ENCODE data around the gene KDM1B.

Gene KDM1B

DNA sequence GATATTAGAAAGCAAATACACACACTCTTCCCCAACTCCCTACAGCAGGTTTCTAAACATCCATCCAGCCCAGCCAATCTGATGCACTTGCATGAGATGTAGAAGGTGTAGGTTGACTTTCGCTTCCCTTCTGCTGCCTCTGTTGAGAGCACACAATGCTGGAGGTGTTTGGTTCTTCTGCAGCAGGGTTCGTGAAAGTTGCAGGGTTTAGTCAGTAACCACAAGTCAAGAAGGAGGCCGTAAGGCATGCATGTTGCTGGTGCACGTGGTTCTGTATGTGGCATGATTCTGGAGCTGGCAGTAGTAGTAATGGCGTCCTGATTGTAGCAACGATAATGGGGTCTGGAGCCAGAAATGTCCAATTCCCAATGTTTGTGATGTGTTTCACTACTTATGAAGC, 56.1 kb downstream of the KDM1B start:
- Histone ChIP-seq H3K27me3 (ENCODE audit: insufficient read depth, poor library complexity, severe bottlenecking) (no peaks in the 10 kb centered on the region), H3K4me1 (ENCODE audit: insufficient read depth, poor library complexity, severe bottlenecking) (peaks cover 5% of the 10 kb centered on the region), H3K4me3 (ENCODE audit: severe bottlenecking) (no peak overlapping the region), H3K27ac (ENCODE audit: poor library complexity, severe bottlenecking) (no peak overlapping the region), H3K9me3 (ENCODE audit: severe bottlenecking) (no peaks in the 10 kb centered on the region), H3K36me3 (ENCODE audit: low read depth) (no peaks in the 10 kb centered on the region; the same call in 1 of the 2 replicates)
- TF ChIP-seq, protein P1, sequence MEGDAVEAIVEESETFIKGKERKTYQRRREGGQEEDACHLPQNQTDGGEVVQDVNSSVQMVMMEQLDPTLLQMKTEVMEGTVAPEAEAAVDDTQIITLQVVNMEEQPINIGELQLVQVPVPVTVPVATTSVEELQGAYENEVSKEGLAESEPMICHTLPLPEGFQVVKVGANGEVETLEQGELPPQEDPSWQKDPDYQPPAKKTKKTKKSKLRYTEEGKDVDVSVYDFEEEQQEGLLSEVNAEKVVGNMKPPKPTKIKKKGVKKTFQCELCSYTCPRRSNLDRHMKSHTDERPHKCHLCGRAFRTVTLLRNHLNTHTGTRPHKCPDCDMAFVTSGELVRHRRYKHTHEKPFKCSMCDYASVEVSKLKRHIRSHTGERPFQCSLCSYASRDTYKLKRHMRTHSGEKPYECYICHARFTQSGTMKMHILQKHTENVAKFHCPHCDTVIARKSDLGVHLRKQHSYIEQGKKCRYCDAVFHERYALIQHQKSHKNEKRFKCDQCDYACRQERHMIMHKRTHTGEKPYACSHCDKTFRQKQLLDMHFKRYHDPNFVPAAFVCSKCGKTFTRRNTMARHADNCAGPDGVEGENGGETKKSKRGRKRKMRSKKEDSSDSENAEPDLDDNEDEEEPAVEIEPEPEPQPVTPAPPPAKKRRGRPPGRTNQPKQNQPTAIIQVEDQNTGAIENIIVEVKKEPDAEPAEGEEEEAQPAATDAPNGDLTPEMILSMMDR (IDR thresholded peaks at IDR 0.05; ENCODE audit: poor library complexity, severe bottlenecking), result no peak
- no peak for DNase-seq (ENCODE audit: low spot score)
- no peak for ATAC-seq (ENCODE audit: low read depth)

DNA sequence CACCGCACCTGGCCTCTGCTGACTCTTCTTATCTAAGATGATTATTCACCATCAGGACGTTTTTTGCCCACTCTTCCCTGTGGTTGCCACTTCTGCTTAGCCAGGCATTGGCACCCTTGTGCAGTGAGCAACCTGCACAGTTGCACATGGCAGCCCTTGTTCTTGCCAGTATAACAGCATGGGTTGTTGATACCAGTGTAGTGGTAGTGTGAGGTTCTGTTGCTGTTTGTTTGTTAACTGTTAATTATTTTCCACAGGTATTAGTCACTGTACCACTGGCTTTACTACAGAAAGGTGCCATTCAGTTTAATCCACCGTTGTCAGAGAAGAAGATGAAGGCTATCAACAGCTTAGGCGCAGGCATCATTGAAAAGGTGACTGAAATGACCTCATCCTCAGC, 57.0 kb downstream of the KDM1B start:
- DNase-seq (ENCODE audit: low spot score) (no peak), ATAC-seq (ENCODE audit: low read depth) (no peak)
- peaks cover 5% of the 10 kb centered on the region for H3K4me1 ChIP-seq (ENCODE audit: insufficient read depth, poor library complexity, severe bottlenecking)
- H3K27me3 ChIP-seq (ENCODE audit: insufficient read depth, poor library complexity, severe bottlenecking), result no peaks in the 10 kb centered on the region
- H3K27ac ChIP-seq (ENCODE audit: poor library complexity, severe bottlenecking), result no peak overlapping the region
- H3K9me3 ChIP-seq (ENCODE audit: severe bottlenecking), result no peaks in the 10 kb centered on the region
- no peak overlapping the region for H3K4me3 ChIP-seq (ENCODE audit: severe bottlenecking)
- TF ChIP-seq, protein P1 (IDR thresholded peaks at IDR 0.05; ENCODE audit: poor library complexity, severe bottlenecking), result no peak
- no peaks in the 10 kb centered on the region; the same call in 1 of the 2 replicates for H3K36me3 ChIP-seq (ENCODE audit: low read depth)

DNA sequence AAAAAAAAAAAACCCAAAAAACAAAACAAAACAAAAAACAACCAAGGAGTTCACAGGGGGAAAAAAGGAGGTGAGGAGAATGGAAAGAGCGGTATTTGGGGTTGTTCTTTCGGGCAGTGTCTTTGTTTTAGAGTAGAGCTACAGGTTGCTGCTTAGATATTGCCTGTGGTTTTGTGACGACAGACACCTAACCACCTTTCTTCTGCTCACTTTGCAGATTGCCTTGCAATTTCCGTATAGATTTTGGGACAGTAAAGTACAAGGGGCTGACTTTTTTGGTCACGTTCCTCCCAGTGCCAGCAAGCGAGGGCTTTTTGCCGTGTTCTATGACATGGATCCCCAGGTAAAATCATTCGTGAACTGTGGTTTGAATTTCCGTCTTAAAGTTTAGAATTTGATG, 58.2 kb downstream of the KDM1B start:
- no peak overlapping the region for H3K4me3 ChIP-seq (ENCODE audit: severe bottlenecking)
- H3K27ac ChIP-seq (ENCODE audit: poor library complexity, severe bottlenecking), result no peak overlapping the region
- TF ChIP-seq, protein P1 (IDR thresholded peaks at IDR 0.05; ENCODE audit: poor library complexity, severe bottlenecking), result no peak

DNA sequence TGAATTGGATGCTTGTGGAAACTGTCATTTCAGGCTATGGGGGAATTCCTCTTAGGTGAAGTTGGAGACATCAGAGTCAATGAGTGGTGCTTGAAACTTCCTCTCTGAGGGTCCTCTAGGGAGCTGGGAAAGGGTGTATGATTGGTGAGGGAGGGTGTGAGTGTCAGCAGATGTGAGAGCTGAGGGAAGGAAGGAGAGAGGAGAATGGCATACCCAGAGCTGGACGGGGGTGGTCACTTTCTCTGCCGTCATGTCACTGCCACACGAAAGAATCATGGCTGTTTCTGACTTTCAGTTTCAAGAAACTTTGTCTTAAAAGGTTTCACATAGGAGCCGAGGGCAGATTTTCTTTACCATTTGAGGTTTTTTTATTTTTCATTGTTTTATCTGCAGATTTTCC, 58.8 kb downstream of the KDM1B start:
- DNase-seq (ENCODE audit: low spot score), result no peak
- Histone ChIP-seq H3K36me3 (ENCODE audit: low read depth) (peaks cover under 1% of the 10 kb centered on the region), H3K27me3 (ENCODE audit: insufficient read depth, poor library complexity, severe bottlenecking) (no peaks in the 10 kb centered on the region), H3K9me3 (ENCODE audit: severe bottlenecking) (no peaks in the 10 kb centered on the region), H3K4me1 (ENCODE audit: insufficient read depth, poor library complexity, severe bottlenecking) (peaks cover 5% of the 10 kb centered on the region), H3K27ac (ENCODE audit: poor library complexity, severe bottlenecking) (no peak overlapping the region), H3K4me3 (ENCODE audit: severe bottlenecking) (no peak overlapping the region)
- TF ChIP-seq, protein P1 (IDR thresholded peaks at IDR 0.05; ENCODE audit: poor library complexity, severe bottlenecking), result no peak
- no peak for ATAC-seq (ENCODE audit: low read depth)

More for the DNA sequence above, 58.2 kb downstream of the KDM1B start:
- DNase-seq (ENCODE audit: low spot score) (no peak), ATAC-seq (ENCODE audit: low read depth) (no peak)
- H3K36me3 ChIP-seq (ENCODE audit: low read depth), result no peaks in the 10 kb centered on the region; the same call in none of the 2 replicates
- peaks cover 5% of the 10 kb centered on the region for H3K4me1 ChIP-seq (ENCODE audit: insufficient read depth, poor library complexity, severe bottlenecking)
- no peaks in the 10 kb centered on the region for H3K9me3 ChIP-seq (ENCODE audit: severe bottlenecking)
- no peaks in the 10 kb centered on the region for H3K27me3 ChIP-seq (ENCODE audit: insufficient read depth, poor library complexity, severe bottlenecking)

DNA sequence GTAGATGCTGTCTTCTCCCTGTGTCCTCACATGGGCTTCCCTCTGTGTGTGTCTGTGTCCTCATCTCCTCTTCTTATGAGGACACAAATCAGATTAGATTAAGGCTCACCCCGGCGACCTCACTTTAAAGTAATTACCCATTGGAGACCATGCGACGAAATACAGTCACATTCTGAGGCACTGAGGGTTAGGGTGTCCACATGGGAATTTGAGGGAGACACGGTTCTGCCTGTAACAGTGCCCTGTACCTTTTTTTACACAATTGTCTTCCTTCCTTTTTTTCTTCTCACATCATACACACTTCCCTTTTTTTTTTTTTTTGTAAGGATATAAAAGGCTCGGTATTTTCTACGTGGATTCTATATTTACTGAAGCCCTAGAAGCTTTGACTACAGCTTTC, 60.2 kb downstream of the KDM1B start:
- no peak overlapping the region for H3K27ac ChIP-seq (ENCODE audit: poor library complexity, severe bottlenecking)
- no peak for DNase-seq (ENCODE audit: low spot score)
- no peaks in the 10 kb centered on the region for H3K9me3 ChIP-seq (ENCODE audit: severe bottlenecking)
- ATAC-seq (ENCODE audit: low read depth), result no peak
- no peaks in the 10 kb centered on the region for H3K27me3 ChIP-seq (ENCODE audit: insufficient read depth, poor library complexity, severe bottlenecking)
- peaks cover 5% of the 10 kb centered on the region for H3K4me1 ChIP-seq (ENCODE audit: insufficient read depth, poor library complexity, severe bottlenecking)
- TF ChIP-seq, protein P1 (IDR thresholded peaks at IDR 0.05; ENCODE audit: poor library complexity, severe bottlenecking), result no peak
- H3K4me3 ChIP-seq (ENCODE audit: severe bottlenecking), result no peak overlapping the region
- peaks cover 11% of the 10 kb centered on the region for H3K36me3 ChIP-seq (ENCODE audit: low read depth)

Data from RWPE2 (cell line).